PC-9 (cell line): ENCODE measurements around the gene ARHGAP44. TPM values are rescaled to one million over a fixed set of nuclear protein-coding genes. Genes with fewer than 3 reads are reported as not detected.

ENCODE experiments used
- BruUV-seq: library from RNA; stranded (reverse); fragments of 400-500 nt; replicated peaks from 2 replicates; lab custom pipeline; 2021; lab: Mats Ljungman, UMichigan
- CTCF ChIA-PET: fragments of 300-600 bp; sonication (Branson Sonifier 250); formaldehyde crosslinking; loops from one replicate; lab custom pipeline; 2022; ENCODE audit warnings: antibody characterized with exemption; lab: Charles Lee
- POLR2A ChIA-PET: fragments of 300-600 bp; sonication (Branson Sonifier 250); formaldehyde crosslinking; loops from one replicate; lab custom pipeline; 2022; ENCODE audit warnings: antibody characterized with exemption; ENCODE audit not compliant: unreplicated experiment; lab: Charles Lee
- DNase-seq, 2 experiments: peaks; one replicate each; pipeline versions ENCODE4 v3.0.0 to v3.0.0-alpha.2; 2015 to 2022; ENCODE audit warnings: mixed read lengths in 1 of 2
- H2AFZ ChIP-seq: fragments of 200-600 bp; sonication (generic); 2 replicates; pipeline ENCODE4 v1.8.1; 2017; ENCODE audit warnings: antibody characterized with exemption
- H3F3A ChIP-seq: fragments of 200-600 bp; sonication (generic); 2 replicates; pipeline ENCODE4 v1.8.1; 2017; ENCODE audit warnings: antibody characterized with exemption, mild to moderate bottlenecking, low read depth; ENCODE audit not compliant: insufficient read depth
- H3K27ac ChIP-seq: fragments of 200-600 bp; sonication (generic); 2 replicates; pipeline ENCODE4 v1.6.1; 2016; ENCODE audit warnings: mixed run types
- H3K27me3 ChIP-seq: fragments of 200-600 bp; sonication (generic); 2 replicates; pipeline ENCODE4 v1.6.1; 2016; ENCODE audit warnings: low read depth, mixed run types; ENCODE audit not compliant: insufficient read depth
- H3K36me3 ChIP-seq: fragments of 200-600 bp; sonication (generic); 2 replicates; pipeline ENCODE4 v1.6.1; 2016; ENCODE audit warnings: low read depth, mixed run types
- H3K4me1 ChIP-seq: fragments of 200-600 bp; sonication (generic); replicated peaks from 2 replicates; pipeline ENCODE4 v1.6.1; 2016; ENCODE audit warnings: mixed run types; ENCODE audit not compliant: insufficient read depth
- H3K4me2 ChIP-seq: fragments of 200-600 bp; sonication (generic); 2 replicates; pipeline ENCODE4 v1.6.1; 2017; ENCODE audit warnings: mixed run types
- H3K4me3 ChIP-seq: fragments of 200-600 bp; sonication (generic); 2 replicates; pipeline ENCODE4 v1.6.1; 2016; ENCODE audit warnings: mixed run types
- H3K79me2 ChIP-seq: fragments of 200-600 bp; sonication (generic); 2 replicates; pipeline ENCODE4 v1.6.1; 2017; ENCODE audit warnings: low read depth, mixed run types
- H3K9me2 ChIP-seq: fragments of 200-600 bp; sonication (generic); 2 replicates; pipeline ENCODE4 v1.8.1; 2017; ENCODE audit warnings: mild to moderate bottlenecking; ENCODE audit not compliant: insufficient read depth
- H3K9me3 ChIP-seq: fragments of 200-600 bp; sonication (generic); 2 replicates; pipeline ENCODE4 v1.8.1; 2016; ENCODE audit warnings: low read depth; ENCODE audit not compliant: insufficient read depth
- H4K20me1 ChIP-seq: fragments of 200-600 bp; sonication (generic); 2 replicates; pipeline ENCODE4 v1.8.1; 2017; ENCODE audit not compliant: insufficient read depth
- CTCF ChIP-seq: fragments of 200-600 bp; sonication (generic); conservative IDR thresholded peaks from 2 replicates; pipeline ENCODE4 v1.6.1; 2017; ENCODE audit warnings: mixed run types, antibody characterized with exemption, mild to moderate bottlenecking, moderate library complexity
- EZH2 ChIP-seq: fragments of 200-600 bp; sonication (generic); IDR thresholded peaks from 2 replicates; pipeline ENCODE4 v1.8.0; 2017; ENCODE audit warnings: antibody characterized with exemption, low read depth
- intact Hi-C: fragments of 100-400 bp; cut with micrococcal nuclease; formaldehyde crosslinking; loops from one replicate; pipeline ENCODE4 v1.10.0; 2022; ENCODE audit not compliant: unreplicated experiment
- total RNA-seq: library from RNA; stranded (reverse); gene quantifications from 2 replicates; pipeline ENCODE4 v1.2.3, GENCODE V29; 2021

The ARHGAP44 gene
- total RNA-seq, 1 experiment from 2014 or later = not detected

DNA sequence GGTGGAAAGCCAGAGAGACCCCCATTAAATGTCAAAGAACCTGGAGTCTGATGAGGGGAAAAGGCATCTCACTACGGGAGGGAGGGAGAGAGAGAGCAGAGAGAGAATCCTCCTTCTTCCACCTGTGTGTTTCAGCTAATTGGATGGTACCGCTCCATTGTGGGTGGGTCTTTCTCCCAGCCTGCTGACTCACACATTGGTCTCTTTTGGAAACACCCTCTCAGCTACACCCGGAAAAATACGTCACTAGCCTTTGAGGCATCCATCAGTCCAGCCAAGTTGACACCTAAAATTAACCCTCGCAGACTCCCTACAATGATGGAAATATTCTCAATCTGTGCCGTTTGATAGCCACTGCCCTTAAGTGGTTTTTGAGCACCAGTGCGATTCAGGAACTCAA, 128.1 kb downstream of the ARHGAP44 start:
- H3K27ac ChIP-seq = no peak overlapping the region
- TF ChIP-seq CTCF (no peak), EZH2 (no peak)
- no peaks in the 10 kb centered on the region for H3K79me2 ChIP-seq
- H3K4me3 ChIP-seq = no peak overlapping the region
- H2AFZ ChIP-seq = no peak overlapping the region
- H3F3A ChIP-seq = no peaks in the 10 kb centered on the region
- no TSS peak for BruUV-seq
- peaks cover 57% of the 10 kb centered on the region for H3K27me3 ChIP-seq
- no peak overlapping the region for H3K4me2 ChIP-seq
- no peaks in the 10 kb centered on the region for H4K20me1 ChIP-seq
- ChIA-PET CTCF (no interaction called here), POLR2A (no interaction called here)
- intact Hi-C loops = no loop called here
- no peaks in the 10 kb centered on the region for H3K9me2 ChIP-seq
- DNase-seq = no peak
- no peaks in the 10 kb centered on the region for H3K36me3 ChIP-seq
- H3K9me3 ChIP-seq = no peaks in the 10 kb centered on the region
- no peaks in the 10 kb centered on the region for H3K4me1 ChIP-seq

DNA sequence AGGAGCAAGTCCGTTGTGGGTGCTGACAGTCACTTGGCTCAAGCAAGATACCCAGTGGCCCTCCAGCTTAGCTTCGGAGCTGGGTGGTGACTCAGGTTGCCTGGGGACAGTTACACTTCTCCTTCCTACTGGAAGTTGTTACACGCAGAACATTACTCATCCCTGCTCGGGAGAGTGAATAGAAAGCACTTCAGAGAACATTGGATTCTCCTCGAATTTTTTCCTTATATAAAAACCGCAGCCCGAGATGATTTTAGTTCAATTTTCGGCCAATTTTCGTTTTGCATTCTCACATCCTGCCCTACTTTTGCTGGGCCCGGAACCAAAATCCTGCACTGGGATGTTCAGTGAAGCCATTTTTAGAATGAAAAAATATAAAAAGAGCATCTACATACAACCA, 128.8 kb downstream of the ARHGAP44 start:
- Histone ChIP-seq H4K20me1 (no peaks in the 10 kb centered on the region), H3K4me2 (no peak overlapping the region), H3K79me2 (no peaks in the 10 kb centered on the region), H3K36me3 (no peaks in the 10 kb centered on the region), H3K4me1 (no peaks in the 10 kb centered on the region), H3K27me3 (peaks cover 58% of the 10 kb centered on the region), H3K9me2 (no peaks in the 10 kb centered on the region), H3K9me3 (no peaks in the 10 kb centered on the region), H2AFZ (no peak overlapping the region), H3K4me3 (no peak overlapping the region), H3F3A (no peaks in the 10 kb centered on the region), H3K27ac (no peak overlapping the region)
- TF ChIP-seq EZH2 (no peak), CTCF (no peak)
- no peak for DNase-seq
- POLR2A ChIA-PET = no interaction called here
- BruUV-seq = no TSS peak
- intact Hi-C loops = no loop called here
- CTCF ChIA-PET = no interaction called here

GRCh38 chr17:12922120-12922519, 132.8 kb downstream of the ARHGAP44 start:
- no peaks in the 10 kb centered on the region for H3K9me3 ChIP-seq
- POLR2A ChIA-PET = no interaction called here
- H3K27me3 ChIP-seq = peaks cover 62% of the 10 kb centered on the region
- no peaks in the 10 kb centered on the region for H3K36me3 ChIP-seq
- H3K4me1 ChIP-seq = no peaks in the 10 kb centered on the region
- no peak overlapping the region for H3K27ac ChIP-seq
- no TSS peak for BruUV-seq
- no peak for DNase-seq
- no peaks in the 10 kb centered on the region for H3K9me2 ChIP-seq
- CTCF ChIA-PET = no interaction called here
- intact Hi-C loops = no loop called here
- no peaks in the 10 kb centered on the region for H3F3A ChIP-seq
- no peaks in the 10 kb centered on the region for H3K79me2 ChIP-seq
- no peak overlapping the region for H3K4me3 ChIP-seq
- H3K4me2 ChIP-seq = no peak overlapping the region
- TF ChIP-seq CTCF (no peak), EZH2 (no peak)
- H2AFZ ChIP-seq = no peak overlapping the region
- no peaks in the 10 kb centered on the region for H4K20me1 ChIP-seq
